ENCODE results near the gene DUSP22.

The DUSP22 gene

DNA sequence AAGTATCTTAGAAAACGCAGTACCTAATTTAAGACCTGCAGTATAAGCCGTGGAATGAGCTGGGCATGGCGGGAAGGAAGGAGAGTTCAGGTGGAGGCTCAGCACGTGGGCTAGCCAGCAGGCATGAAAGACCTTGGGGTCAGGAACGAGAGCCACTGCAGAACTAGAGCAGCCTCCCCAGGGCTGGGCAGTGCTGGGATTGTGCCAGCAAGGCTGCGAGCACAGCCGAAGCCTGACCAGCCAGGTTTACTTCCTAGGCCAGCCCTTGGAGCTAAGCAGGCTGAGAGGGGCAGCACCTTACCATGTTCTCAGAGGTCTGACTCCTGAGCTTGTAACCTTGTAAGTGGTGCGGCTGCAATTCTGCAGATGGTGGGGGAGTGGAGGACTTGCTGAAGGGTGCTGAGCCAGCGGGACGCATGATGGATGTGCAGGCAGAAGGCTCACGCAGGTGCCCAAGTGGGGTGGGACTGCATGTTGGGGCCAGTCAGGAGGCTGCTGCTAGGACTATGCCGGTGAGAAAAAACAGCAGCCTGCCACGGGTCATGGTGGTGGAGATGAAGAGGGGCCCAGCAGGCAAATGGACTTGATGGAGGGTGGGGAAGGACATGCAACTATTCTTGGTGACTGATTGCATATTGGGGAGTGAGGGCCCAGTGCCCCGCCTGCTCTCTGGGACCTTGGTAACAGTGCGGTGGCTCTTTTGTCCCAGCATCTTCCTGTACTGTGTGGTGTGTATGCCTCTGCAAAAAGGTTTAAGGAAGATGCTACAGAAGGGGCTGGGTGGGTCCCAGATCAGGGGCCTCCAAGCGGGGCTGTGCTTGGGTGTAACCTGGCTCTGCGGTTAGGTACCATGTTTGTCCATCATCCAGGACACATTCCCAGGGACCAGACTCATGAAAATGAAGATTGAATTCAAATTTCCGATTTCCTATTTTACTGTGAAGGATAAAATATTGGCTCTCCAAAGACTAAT is 61.6 kb downstream of the DUSP22 start:
- no peak for DNase-seq

DNA sequence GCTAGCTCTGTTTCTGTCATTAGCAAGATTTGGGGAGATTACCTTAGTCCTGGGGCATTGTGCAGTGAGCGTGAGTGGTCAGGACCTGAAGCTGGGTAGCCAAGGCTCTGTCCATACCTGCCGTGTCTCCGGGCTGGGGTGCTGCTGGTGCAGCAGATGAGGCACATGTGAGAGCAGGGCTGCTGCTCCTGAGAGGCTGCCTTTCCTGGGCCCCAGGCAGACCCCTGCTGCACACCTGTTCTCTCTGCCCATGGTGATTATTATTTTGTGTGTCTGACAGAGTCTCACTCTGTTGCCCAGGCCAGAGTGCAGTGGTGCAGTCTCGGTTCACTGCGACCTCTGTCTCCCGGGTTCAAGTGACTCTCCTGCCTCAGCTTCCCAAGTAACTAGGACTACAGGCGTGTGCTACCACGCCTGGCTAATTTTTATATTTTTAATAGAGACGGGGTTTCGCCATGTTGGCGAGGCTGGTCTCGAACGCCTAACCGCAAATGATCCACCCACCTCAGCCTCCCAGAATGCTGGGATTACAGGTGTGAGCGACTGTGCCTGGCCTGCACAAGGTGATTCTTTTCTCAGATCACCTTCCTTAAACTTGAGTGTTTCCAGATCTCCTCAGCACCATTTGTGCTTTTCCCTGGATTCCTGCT is 62.5 kb downstream of the DUSP22 start:
- DNase-seq: no peak

DNA sequence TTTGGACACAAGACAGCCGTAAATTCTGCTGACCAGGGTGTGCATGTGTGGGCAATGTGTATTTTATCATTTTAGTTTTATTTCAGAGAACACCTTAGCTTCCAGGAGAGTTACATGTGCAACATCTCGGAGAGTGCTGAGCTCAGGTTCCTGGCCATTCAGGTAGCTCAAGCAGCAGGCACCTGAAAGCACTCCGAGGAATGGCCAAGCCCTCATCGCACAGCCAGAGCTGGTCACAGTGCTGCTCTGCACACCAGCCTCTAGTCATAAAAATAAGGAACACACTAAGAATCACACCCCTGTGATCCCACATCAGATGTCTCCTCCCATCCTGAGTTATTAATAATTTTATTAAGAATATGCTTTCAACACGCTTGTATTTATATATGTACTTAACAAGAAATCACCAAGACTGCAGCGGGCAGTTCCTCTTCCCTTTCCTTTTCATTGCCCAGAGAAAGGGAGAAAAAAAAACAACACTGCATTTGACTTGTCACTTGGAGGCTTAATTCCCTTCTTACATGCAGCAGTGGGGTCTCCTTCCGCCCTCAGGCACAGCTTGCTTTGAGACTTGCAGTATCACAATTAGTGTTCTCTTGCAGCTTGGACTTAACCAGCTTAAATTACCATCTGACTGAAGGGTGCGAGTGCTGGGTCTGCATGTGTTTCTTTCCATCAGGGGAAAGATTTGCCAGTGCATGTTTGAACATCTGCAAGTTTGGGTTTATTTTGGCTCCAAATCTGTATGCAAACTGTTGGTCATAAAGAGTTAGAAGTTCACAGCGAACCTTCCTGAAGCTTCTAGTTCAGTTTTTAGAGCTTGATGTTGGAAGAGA is 63.3 kb downstream of the DUSP22 start:
- DNase-seq: no peak

GRCh38 chr6:356828-357251 is 64.6 kb downstream of the DUSP22 start:
- DNase-seq: peak in 1 of 2 donors; percentile 27

- DNase-seq: no peak
Observed at GRCh38 chr6:357261-357790, 65.0 kb downstream of the DUSP22 start.

- no peak for DNase-seq
Observed at GRCh38 chr6:357791-358341, 65.6 kb downstream of the DUSP22 start.

GRCh38 chr6:358432-358831 is 66.1 kb downstream of the DUSP22 start:
- no peak for DNase-seq

GRCh38 chr6:358847-359246 is 66.6 kb downstream of the DUSP22 start:
- DNase-seq: no peak

DNA sequence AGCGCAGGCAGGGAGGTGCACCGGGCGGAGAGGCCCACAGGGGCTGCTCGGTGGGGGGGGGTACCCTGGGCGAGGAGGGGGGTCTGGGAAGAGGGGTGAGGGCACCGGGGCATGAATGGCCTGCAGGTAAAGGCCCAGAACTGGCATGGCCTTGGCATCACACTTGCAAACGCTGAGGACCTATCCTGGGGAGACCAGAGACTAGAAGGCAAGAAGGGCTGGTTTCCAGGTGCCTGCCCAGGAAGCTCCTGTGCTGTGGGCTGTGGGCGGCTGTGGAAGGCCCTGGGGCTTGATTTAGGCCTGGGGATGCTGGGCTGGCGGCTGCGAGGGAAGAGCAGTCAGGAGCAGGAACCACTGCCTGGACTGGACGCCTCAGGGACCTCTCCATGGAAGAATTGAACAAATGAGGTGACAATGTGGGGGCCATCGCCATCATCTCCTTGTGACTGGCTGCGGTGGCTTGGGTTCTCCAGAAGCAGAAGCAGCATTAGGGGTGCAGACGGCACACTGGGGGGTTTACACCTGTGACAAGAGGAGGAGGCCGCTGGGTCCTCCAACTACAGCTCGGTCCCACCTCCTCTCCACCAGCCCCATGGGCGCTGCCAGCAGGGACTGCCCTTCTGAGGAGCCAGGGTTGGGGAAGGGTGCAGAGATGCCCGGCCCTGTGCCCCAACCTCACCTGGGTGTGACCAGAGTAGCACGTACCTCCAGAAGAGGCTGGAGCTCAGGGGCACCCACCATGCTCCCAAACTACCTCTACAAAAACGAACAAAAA is 67.2 kb downstream of the DUSP22 start:
- DNase-seq: no peak

- no peak for DNase-seq
Observed at GRCh38 chr6:360349-360748, 68.1 kb downstream of the DUSP22 start.

DNA sequence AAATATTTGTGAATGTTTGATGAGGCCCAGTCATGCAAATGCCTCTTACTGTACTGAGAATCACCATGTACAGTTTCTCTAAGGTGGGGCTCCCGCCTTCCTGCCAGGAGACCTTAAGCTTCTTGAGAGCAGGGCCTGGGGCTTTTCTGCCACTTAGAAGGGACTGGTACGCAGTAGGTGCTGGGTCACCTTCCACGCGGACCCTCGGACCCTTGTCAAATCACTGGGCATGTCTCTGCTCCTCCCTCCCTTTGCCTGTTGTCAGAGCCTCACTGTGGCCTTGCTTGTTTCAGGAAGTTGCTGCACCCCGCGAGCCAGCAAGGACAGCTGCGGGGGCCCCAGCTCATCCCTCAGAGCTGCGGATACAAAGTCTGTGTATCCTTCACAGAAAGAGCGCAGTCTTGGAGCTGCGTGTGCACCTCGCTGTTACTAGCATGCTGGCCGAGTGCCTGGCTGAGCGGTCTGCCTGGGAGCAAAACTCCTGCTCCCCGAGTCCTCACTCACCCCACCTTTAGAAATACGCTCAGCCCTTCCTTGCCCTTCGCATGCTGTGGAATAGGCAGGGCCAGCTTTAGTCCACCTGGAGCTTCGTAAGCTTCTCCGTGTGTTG is 68.6 kb downstream of the DUSP22 start:
- DNase-seq: no peak

GRCh38 chr6:361411-362132 is 69.3 kb downstream of the DUSP22 start:
- no peak for DNase-seq

DNA sequence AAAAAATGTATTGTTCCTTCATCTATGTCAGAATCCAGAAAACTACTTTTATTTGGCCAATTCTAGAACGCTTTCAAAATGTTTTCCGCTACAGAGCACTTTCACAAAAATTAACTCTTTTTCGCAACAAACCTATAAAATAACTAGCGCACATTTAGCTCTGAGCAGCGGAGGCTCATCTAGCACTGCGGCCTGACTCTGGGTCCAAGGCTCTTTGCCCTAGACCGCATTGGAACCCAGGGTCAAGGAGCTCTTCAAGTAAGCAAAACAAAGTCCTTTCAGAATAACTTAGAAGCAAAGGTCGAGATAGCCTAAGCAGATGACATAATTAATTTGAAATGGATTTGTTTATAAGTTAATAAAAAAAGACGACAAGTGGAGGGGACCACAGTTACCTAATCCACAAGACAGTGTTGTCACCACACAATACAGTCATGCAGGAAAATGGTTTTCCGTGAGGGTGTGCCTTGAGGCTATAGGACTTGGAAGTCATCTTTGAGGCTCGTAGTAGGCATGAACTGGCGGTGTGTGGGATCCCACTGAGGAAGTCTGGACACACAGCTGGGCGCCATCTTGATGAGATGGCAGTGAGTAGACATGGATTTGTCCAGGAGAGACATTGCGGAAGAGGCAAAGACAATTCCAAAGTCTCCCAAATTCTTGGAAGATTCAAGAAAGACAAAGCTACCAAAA is 70.1 kb downstream of the DUSP22 start:
- DNase-seq: no peak

GRCh38 chr6:362924-363249 is 70.6 kb downstream of the DUSP22 start:
- no peak for DNase-seq

DNA sequence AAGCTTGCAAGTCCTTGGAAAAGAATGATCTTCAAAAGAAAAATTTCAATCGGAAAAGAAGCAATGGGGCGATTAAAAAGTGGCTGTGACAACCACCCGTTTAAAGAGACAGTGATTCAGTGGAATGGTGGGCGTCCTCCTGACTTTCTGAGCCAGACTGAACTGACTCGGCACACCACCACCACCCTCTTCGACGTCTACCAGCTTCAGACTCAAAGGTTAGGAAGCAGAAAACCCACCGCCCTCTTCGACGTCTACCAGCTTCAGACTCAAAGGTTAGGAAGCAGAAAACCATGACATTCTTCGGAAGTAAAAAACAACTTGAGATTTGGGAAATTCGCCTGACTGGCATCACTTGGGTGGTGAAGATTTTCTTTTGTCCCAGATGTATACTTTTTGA is 71.0 kb downstream of the DUSP22 start:
- no peak for DNase-seq

DNA sequence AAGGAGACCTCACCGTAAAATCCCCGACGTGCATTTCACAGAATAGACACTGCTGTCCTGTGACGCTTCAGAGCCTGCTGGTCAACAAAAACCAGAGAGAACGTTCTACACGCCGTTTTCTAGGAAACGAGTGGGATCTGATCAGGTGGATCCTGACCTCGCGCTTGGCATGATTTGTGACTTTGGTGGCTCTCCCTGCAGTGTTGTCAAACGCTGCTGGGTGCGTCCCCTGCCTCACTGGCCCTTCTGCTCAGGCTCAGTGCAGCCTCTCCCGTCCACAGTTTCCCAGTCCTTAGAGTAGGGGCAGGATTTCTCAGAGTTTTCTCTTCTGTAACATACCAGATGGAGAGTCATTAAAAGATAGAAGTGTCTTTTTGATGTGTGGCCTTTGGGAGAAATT is 71.6 kb downstream of the DUSP22 start:
- DNase-seq: no peak

DNA sequence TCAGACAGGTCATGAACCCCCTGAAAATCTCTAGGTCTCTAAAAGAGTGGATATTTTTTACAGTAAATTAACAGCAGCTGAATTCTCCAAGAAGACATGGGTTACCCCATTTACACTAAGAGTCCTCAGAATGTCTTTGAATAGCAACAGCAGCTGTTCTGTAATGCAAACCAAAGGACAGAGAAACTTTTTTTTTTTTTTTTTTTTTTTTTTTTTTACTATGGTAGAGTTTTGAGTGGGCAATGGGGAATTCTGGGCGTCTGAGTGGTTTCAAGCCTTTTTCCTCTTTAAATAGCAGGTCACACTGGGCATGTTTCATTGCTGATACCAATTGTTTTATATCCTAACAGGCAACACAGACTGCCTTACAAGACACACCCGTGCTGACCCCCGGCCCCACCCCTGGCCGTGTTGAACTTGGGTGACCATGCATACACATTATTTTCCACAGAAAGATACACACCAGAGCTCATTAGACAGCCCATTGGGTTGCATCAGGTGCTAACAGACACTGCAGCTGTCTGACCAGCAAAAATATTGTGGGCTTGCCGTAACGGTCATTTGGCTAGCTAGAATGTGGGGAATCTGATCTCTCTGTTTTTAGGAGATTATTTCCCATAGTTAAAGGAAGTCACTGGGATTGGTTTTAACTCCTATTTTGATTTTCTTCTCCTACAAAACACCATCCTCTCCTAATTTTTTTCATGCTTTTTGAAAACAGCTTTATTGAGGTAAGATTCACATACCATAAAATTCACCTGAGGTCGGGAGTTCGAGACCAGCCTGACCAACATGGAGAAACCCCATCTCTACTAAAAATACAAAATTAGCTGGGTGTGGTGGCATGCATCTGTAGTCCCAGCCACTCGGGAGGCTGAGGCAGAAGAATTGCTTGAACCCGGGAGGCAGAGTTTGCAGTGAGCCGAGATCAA is 72.6 kb downstream of the DUSP22 start:
- no peak for DNase-seq

GRCh38 chr6:365835-366234 is 73.5 kb downstream of the DUSP22 start:
- no peak for DNase-seq
